IMR-90 (cell line): Measurements from ENCODE around the gene STXBP2. TPM values are rescaled to one million over a fixed set of nuclear protein-coding genes. Genes with fewer than 3 reads are reported as not detected.

Experiments used
- ATAC-seq: fragments of 200-7000 bp; cut with Tn5 transposase; 2 replicates; pipeline ENCODE4 v1.9.1; 2020; ENCODE audit warnings: low read depth, mild to moderate bottlenecking, moderate library complexity
- BruUV-seq: library from RNA; stranded (reverse); fragments of 400-500 nt; replicated peaks from 2 replicates; lab custom pipeline; 2021; lab: Mats Ljungman, UMichigan
- CTCF ChIA-PET: fragments of 300-600 bp; formaldehyde crosslinking; extraction: SDS; loops from one replicate; lab custom pipeline; 2021; ENCODE audit warnings: antibody characterized with exemption; lab: Yijun Ruan, JAX
- POLR2A ChIA-PET: fragments of 300-600 bp; sonication (Branson Sonifier 250); formaldehyde crosslinking; loops from one replicate; lab custom pipeline; 2022; ENCODE audit warnings: antibody characterized with exemption; ENCODE audit not compliant: unreplicated experiment; lab: Charles Lee
- DNase-seq: peaks from one replicate; pipeline ENCODE4 v3.0.0; 2013
- H2AFZ ChIP-seq: replicated peaks from 2 replicates; pipeline ENCODE3; 2013; ENCODE audit warnings: low read length, mild to moderate bottlenecking; ENCODE audit not compliant: poor library complexity
- H2AK5ac ChIP-seq: 2 replicates; pipeline ENCODE4 v1.6.1; 2013; ENCODE audit warnings: low read depth, low read length, inconsistent platforms
- H2AK9ac ChIP-seq: replicated peaks from 2 replicates; pipeline ENCODE3; 2013; ENCODE audit warnings: mild to moderate bottlenecking, low read depth, low read length, moderate library complexity; ENCODE audit not compliant: poor library complexity
- H2BK120ac ChIP-seq: 2 replicates; pipeline ENCODE4 v1.6.1; 2013; ENCODE audit warnings: low read depth, low read length, inconsistent platforms
- H2BK15ac ChIP-seq: 3 replicates; pipeline ENCODE4 v1.6.1; 2013; ENCODE audit warnings: low read depth, low read length, inconsistent platforms
- H2BK20ac ChIP-seq: 2 replicates; pipeline ENCODE4 v1.6.1; 2013; ENCODE audit warnings: low read depth, mild to moderate bottlenecking, inconsistent platforms, low read length, moderate library complexity
- H2BK5ac ChIP-seq: 2 replicates; pipeline ENCODE4 v1.6.1; 2013; ENCODE audit warnings: mild to moderate bottlenecking, low read depth, low read length, inconsistent platforms; ENCODE audit not compliant: poor library complexity, severe bottlenecking
- H3K14ac ChIP-seq: replicated peaks from 2 replicates; pipeline ENCODE4 v1.6.1; 2013; ENCODE audit warnings: low read depth, low read length, inconsistent platforms
- H3K18ac ChIP-seq: 2 replicates; pipeline ENCODE4 v1.6.1; 2013; ENCODE audit warnings: low read depth, low read length, control low read depth
- H3K23ac ChIP-seq: 2 replicates; pipeline ENCODE4 v1.6.1; 2013; ENCODE audit warnings: low read depth, low read length, inconsistent platforms
- H3K27ac ChIP-seq: 2 replicates; pipeline ENCODE4 v1.5.1; 2013; ENCODE audit warnings: mild to moderate bottlenecking, control low read depth, low read length; ENCODE audit not compliant: insufficient read depth
- H3K27me3 ChIP-seq: 2 replicates; pipeline ENCODE4 v1.6.1; 2013; ENCODE audit warnings: low read length; ENCODE audit not compliant: control insufficient read depth, insufficient read depth
- H3K36me3 ChIP-seq: 2 replicates; pipeline ENCODE4 v1.6.1; 2013; ENCODE audit warnings: low read length, mixed read lengths; ENCODE audit not compliant: control insufficient read depth, insufficient read depth
- H3K4ac ChIP-seq: 2 replicates; pipeline ENCODE4 v1.6.1; 2013; ENCODE audit warnings: low read depth, low read length, inconsistent platforms
- H3K4me1 ChIP-seq: 2 replicates; pipeline ENCODE4 v1.6.1; 2013; ENCODE audit warnings: low read length, mixed read lengths; ENCODE audit not compliant: control insufficient read depth, insufficient read depth
- H3K4me2 ChIP-seq: 2 replicates; pipeline ENCODE4 v1.6.1; 2013; ENCODE audit warnings: low read depth, mild to moderate bottlenecking, control low read depth, low read length, moderate library complexity
- H3K4me3 ChIP-seq: 2 replicates; pipeline ENCODE4 v1.5.1; 2013; ENCODE audit warnings: low read depth, mild to moderate bottlenecking, control low read depth, low read length, moderate library complexity; ENCODE audit not compliant: insufficient read depth
- H3K56ac ChIP-seq: 2 replicates; pipeline ENCODE4 v1.6.1; 2013; ENCODE audit warnings: low read length, inconsistent platforms; ENCODE audit not compliant: insufficient read depth; ENCODE audit errors: extremely low read depth
- H3K79me1 ChIP-seq, 2 experiments: 2 replicates each; pipeline ENCODE4 v1.6.1; 2013; ENCODE audit warnings: low read length in 2 of 2, inconsistent platforms in 1 of 2, low read depth in 1 of 2
- H3K9ac ChIP-seq: 2 replicates; pipeline ENCODE4 v1.6.1; 2013; ENCODE audit warnings: low read depth, low read length, control low read depth
- H3K9me1 ChIP-seq: 2 replicates; pipeline ENCODE4 v1.6.1; 2013; ENCODE audit warnings: low read length, inconsistent platforms; ENCODE audit not compliant: insufficient read depth
- H3K9me3 ChIP-seq: 2 replicates; pipeline ENCODE4 v1.6.1; 2013; ENCODE audit warnings: low read length; ENCODE audit not compliant: control insufficient read depth, insufficient read depth
- H4K20me1 ChIP-seq: 2 replicates; pipeline ENCODE4 v1.6.1; 2013; ENCODE audit warnings: low read length, inconsistent platforms; ENCODE audit not compliant: insufficient read depth
- H4K5ac ChIP-seq: 2 replicates; pipeline ENCODE4 v1.6.1; 2013; ENCODE audit warnings: mild to moderate bottlenecking, low read depth, low read length, control low read depth
- H4K8ac ChIP-seq, 2 experiments: 2 replicates each; pipeline ENCODE4 v1.6.1; 2013; ENCODE audit warnings: low read depth in 2 of 2, low read length in 2 of 2, control low read depth in 1 of 2, inconsistent platforms in 1 of 2
- H4K91ac ChIP-seq: 2 replicates; pipeline ENCODE4 v1.6.1; 2013; ENCODE audit warnings: low read depth, low read length, inconsistent platforms; ENCODE audit not compliant: insufficient read depth
- CEBPB ChIP-seq: IDR thresholded peaks from 2 replicates; pipeline ENCODE4 v1.6.1; 2012; ENCODE audit warnings: low read depth, low read length, improper control_type of control experiment
- CHD1 ChIP-seq: IDR thresholded peaks from 2 replicates; pipeline ENCODE4 v1.6.1; 2012; ENCODE audit warnings: low read depth, low read length, improper control_type of control experiment
- CTCF ChIP-seq: conservative IDR thresholded peaks from 2 replicates; pipeline ENCODE4 v1.5.1; 2012; ENCODE audit warnings: mild to moderate bottlenecking, low read depth, low read length, improper control_type of control experiment
- ELK1 ChIP-seq: fragments of 150-350 bp; IDR thresholded peaks from 2 replicates; pipeline ENCODE4 v1.6.1; 2016; ENCODE audit warnings: low read depth, mild to moderate bottlenecking, low read length, moderate library complexity, borderline replicate concordance
- NFE2L2 ChIP-seq: fragments of 150-350 bp; IDR thresholded peaks from 2 replicates; pipeline ENCODE4 v1.6.1; 2016; ENCODE audit warnings: low read depth, mild to moderate bottlenecking, low read length
- RAD21 ChIP-seq: IDR thresholded peaks from 2 replicates; pipeline ENCODE4 v1.6.1; 2012; ENCODE audit warnings: low read length, improper control_type of control experiment
- RCOR1 ChIP-seq: IDR thresholded peaks from 2 replicates; pipeline ENCODE4 v1.6.1; 2012; ENCODE audit warnings: mild to moderate bottlenecking, low read length, improper control_type of control experiment; ENCODE audit not compliant: insufficient replicate concordance
- SMC3 ChIP-seq: fragments of 150-350 bp; IDR thresholded peaks from 2 replicates; pipeline ENCODE4 v1.6.1; 2016; ENCODE audit warnings: low read depth, mild to moderate bottlenecking, antibody characterized with exemption, low read length, moderate library complexity
- USF2 ChIP-seq: fragments of 150-350 bp; IDR thresholded peaks from 2 replicates; pipeline ENCODE4 v1.6.1; 2017; ENCODE audit warnings: mild to moderate bottlenecking, antibody characterized with exemption, low read length, low read depth
- WGBS, 2 experiments: methylation state at CpG; one replicate each; pipeline versions ENCODE4 v1.1.5 to v1.1.7; 2013; ENCODE audit warnings: missing lambda C conversion rate in 2 of 2; ENCODE audit not compliant: insufficient read length in 1 of 2; ENCODE audit errors: extremely low coverage in 2 of 2; 5-methylcytosine and 5-hydroxymethylcytosine counted together
- dilution Hi-C: fragments of 300-500 bp; cut with HindIII; formaldehyde crosslinking; loops from one replicate; pipeline ENCODE4 v1.14.3; 2018; ENCODE audit warnings: low sequenced_read_pairs; ENCODE audit not compliant: unreplicated experiment
- in situ Hi-C: fragments of 300-500 bp; cut with MboI; formaldehyde crosslinking; loops from 3 replicates; pipeline ENCODE4 v1.14.3; 2019; ENCODE audit warnings: low sequenced_read_pairs, inconsistent platforms, mixed read lengths
- intact Hi-C: fragments of 100-400 bp; cut with micrococcal nuclease; formaldehyde crosslinking; loops from 2 replicates; pipeline ENCODE4 v1.10.0; 2022
- polyA plus RNA-seq, 3 experiments: library from polyadenylated mRNA; depleted of rRNA; stranded (reverse); fragments of >200 nt; gene quantifications; 2 replicates each; pipeline ENCODE4 v1.2.3, GENCODE V29; 2012; ENCODE audit warnings: low replicate concordance in 1 of 3
- total RNA-seq: library from RNA; depleted of rRNA; stranded (reverse); fragments of >200 nt; gene quantifications from 2 replicates; pipeline ENCODE4 v1.2.3, GENCODE V29; 2012

STXBP2 gene
- total and polyA plus RNA-seq, 2 of the 4 experiments (the other 2 are of a cell fraction): 3.9 to 12.6 TPM

- in situ Hi-C loops: no loop called here
- Histone ChIP-seq H3K9me3 (no peaks in the 10 kb centered on the region), H2AFZ (no peak overlapping the region), H3K56ac (no peak overlapping the region), H2AK5ac (no peak overlapping the region), H3K9me1 (no peaks in the 10 kb centered on the region), H4K8ac (no peak overlapping the region), H3K18ac (no peak overlapping the region), H4K5ac (no peak overlapping the region), H4K91ac (no peak overlapping the region), H4K20me1 (no peaks in the 10 kb centered on the region), H3K9ac (no peak overlapping the region), H3K4me2 (no peak overlapping the region), H2BK20ac (no peak overlapping the region), H2BK15ac (no peak overlapping the region), H3K23ac (no peak overlapping the region), H2BK5ac (no peak overlapping the region), H3K27me3 (peaks cover 4% of the 10 kb centered on the region; the same call in 1 of the 2 replicates), H3K4ac (no peak overlapping the region), H3K79me1 (no peaks in the 10 kb centered on the region), H3K4me3 (no peak overlapping the region), H2BK120ac (no peak overlapping the region), H3K14ac (no peak overlapping the region), H3K27ac (no peak overlapping the region), H3K4me1 (no peaks in the 10 kb centered on the region), H3K36me3 (no peaks in the 10 kb centered on the region), H2AK9ac (no peak overlapping the region)
- POLR2A ChIA-PET: no interaction called here
- CTCF ChIA-PET: no interaction called here
- WGBS, 2 experiments: 46% methylated on average over 7 of the region's 20 CpGs; no CpG with 5 or more reads in 1 of the 2 experiments
- dilution Hi-C loops: no loop called here
- TF ChIP-seq USF2 (no peak), CEBPB (no peak), ELK1 (no peak), CTCF (no peak), NFE2L2 (no peak), CHD1 (no peak), RCOR1 (no peak), RAD21 (no peak), SMC3 (no peak)
- intact Hi-C loops: no loop called here
- DNase-seq (no peak), ATAC-seq (no peak)
- BruUV-seq: no TSS peak
Measured at GRCh38 chr19:7645656-7646425, 8.9 kb downstream of the STXBP2 start.
